Amniotic stem cell (primary cell): Measurements from ENCODE around the gene WDR1.

Experiments
- DNase-seq: peaks from one replicate; lab custom pipeline; 2025; lab: John Stamatoyannopoulos, UW

The WDR1 gene

GRCh38 chr4:10116569-10117358 lies at the start of gene WDR1:
WDR1 (minus strand) TSS chr4:10116799; CDS start chr4:10116666, 133 bp downstream.
- peak; percentile 88 for DNase-seq

- DNase-seq = peak; percentile 7
These were observed 48.3 kb upstream of the WDR1 start for GRCh38 chr4:10164877-10165283.

GRCh38 chr4:10163296-10163695 lies 46.7 kb upstream of the WDR1 start:
- DNase-seq = no peak

GRCh38 chr4:10162341-10163000 lies 45.9 kb upstream of the WDR1 start:
- no peak for DNase-seq

GRCh38 chr4:10161840-10162239 lies 45.2 kb upstream of the WDR1 start:
- no peak for DNase-seq

- DNase-seq = no peak
These were observed 44.5 kb upstream of the WDR1 start for GRCh38 chr4:10161146-10161545.

- DNase-seq = no peak
These were observed 43.8 kb upstream of the WDR1 start for GRCh38 chr4:10160281-10160856.

- DNase-seq = no peak
These were observed 43.1 kb upstream of the WDR1 start for GRCh38 chr4:10159671-10160070.

GRCh38 chr4:10158333-10158942 lies 41.8 kb upstream of the WDR1 start:
- DNase-seq = no peak

- DNase-seq = peak; percentile 11
These were observed 41.1 kb upstream of the WDR1 start for GRCh38 chr4:10157478-10158332.

- DNase-seq = no peak
These were observed 37.6 kb upstream of the WDR1 start for GRCh38 chr4:10154241-10154640.

GRCh38 chr4:10153161-10153560 lies 36.6 kb upstream of the WDR1 start:
- no peak for DNase-seq

GRCh38 chr4:10151182-10151581 lies 34.6 kb upstream of the WDR1 start:
- no peak for DNase-seq

- DNase-seq = no peak
These were observed 28.4 kb upstream of the WDR1 start for GRCh38 chr4:10144966-10145365.

- DNase-seq = no peak
These were observed 27.9 kb upstream of the WDR1 start for GRCh38 chr4:10144479-10144878.

- DNase-seq = no peak
These were observed 26.6 kb upstream of the WDR1 start for GRCh38 chr4:10143171-10143570.

GRCh38 chr4:10140866-10141759 lies 24.5 kb upstream of the WDR1 start:
- DNase-seq = no peak

- DNase-seq = no peak
These were observed 22.9 kb upstream of the WDR1 start for GRCh38 chr4:10139518-10139917.

- DNase-seq = no peak
These were observed 18.7 kb upstream of the WDR1 start for GRCh38 chr4:10135260-10135659.

- DNase-seq = no peak
These were observed 17.5 kb upstream of the WDR1 start for GRCh38 chr4:10134141-10134540.

- no peak for DNase-seq
These were observed 14.6 kb upstream of the WDR1 start for GRCh38 chr4:10131202-10131601.
